ENCODE measurements around the gene NABP1.

The NABP1 gene

GRCh38 chr2:191686066-191686465, 8.1 kb downstream of the NABP1 start:
- no peak for DNase-seq

GRCh38 chr2:191686729-191687128, 8.8 kb downstream of the NABP1 start:
- no peak for DNase-seq

GRCh38 chr2:191687867-191688266, 9.9 kb downstream of the NABP1 start:
- no peak for DNase-seq

- no peak for DNase-seq
Observed at GRCh38 chr2:191688934-191689695, 11.2 kb downstream of the NABP1 start.

- no peak for DNase-seq
Observed at GRCh38 chr2:191690327-191690726, 12.4 kb downstream of the NABP1 start.

- DNase-seq = peak; percentile 47
Observed at GRCh38 chr2:191691016-191691735, 13.2 kb downstream of the NABP1 start.

- DNase-seq = no peak
Observed at GRCh38 chr2:191691898-191692297, 14.0 kb downstream of the NABP1 start.

- DNase-seq = no peak
Observed at GRCh38 chr2:191692502-191693115, 14.7 kb downstream of the NABP1 start.

GRCh38 chr2:191693166-191693565, 15.2 kb downstream of the NABP1 start:
- DNase-seq = no peak

GRCh38 chr2:191693778-191694177, 15.8 kb downstream of the NABP1 start:
- DNase-seq = no peak

GRCh38 chr2:191696001-191696400, 18.1 kb downstream of the NABP1 start:
- DNase-seq = no peak

- DNase-seq = no peak
Observed at GRCh38 chr2:191696966-191697365, 19.0 kb downstream of the NABP1 start.

GRCh38 chr2:191697870-191698269, 19.9 kb downstream of the NABP1 start:
- DNase-seq = no peak

- DNase-seq = no peak
Observed at GRCh38 chr2:191699341-191699945, 21.5 kb downstream of the NABP1 start.

- no peak for DNase-seq
Observed at GRCh38 chr2:191701029-191701428, 23.1 kb downstream of the NABP1 start.

- peak; percentile 58 for DNase-seq
Observed at GRCh38 chr2:191701696-191702095, 23.8 kb downstream of the NABP1 start.

- peak; percentile 41 for DNase-seq
Observed at GRCh38 chr2:191703079-191703725, 25.3 kb downstream of the NABP1 start.

- DNase-seq = no peak
Observed at GRCh38 chr2:191705084-191705483, 27.1 kb downstream of the NABP1 start.

- DNase-seq = no peak
Observed at GRCh38 chr2:191705701-191706100, 27.8 kb downstream of the NABP1 start.

GRCh38 chr2:191706791-191707190, 28.9 kb downstream of the NABP1 start:
- no peak for DNase-seq

- no peak for DNase-seq
Observed at GRCh38 chr2:191707542-191707941, 29.6 kb downstream of the NABP1 start.

GRCh38 chr2:191710411-191710900, 32.5 kb downstream of the NABP1 start:
- no peak for DNase-seq

- DNase-seq = no peak
Observed at GRCh38 chr2:191711621-191712020, 33.7 kb downstream of the NABP1 start.
